ENCODE measurements around the gene SRPRB.

Gene SRPRB

GRCh38 chr3:133769536-133769935 lies 36.1 kb upstream of the SRPRB start:
- no peak overlapping the region for H3K4me3 ChIP-seq (ENCODE audit: low read length)
- no peaks in the 10 kb centered on the region for H3K79me2 ChIP-seq (ENCODE audit: control insufficient read depth, low read length)
- TF ChIP-seq, protein P1, sequence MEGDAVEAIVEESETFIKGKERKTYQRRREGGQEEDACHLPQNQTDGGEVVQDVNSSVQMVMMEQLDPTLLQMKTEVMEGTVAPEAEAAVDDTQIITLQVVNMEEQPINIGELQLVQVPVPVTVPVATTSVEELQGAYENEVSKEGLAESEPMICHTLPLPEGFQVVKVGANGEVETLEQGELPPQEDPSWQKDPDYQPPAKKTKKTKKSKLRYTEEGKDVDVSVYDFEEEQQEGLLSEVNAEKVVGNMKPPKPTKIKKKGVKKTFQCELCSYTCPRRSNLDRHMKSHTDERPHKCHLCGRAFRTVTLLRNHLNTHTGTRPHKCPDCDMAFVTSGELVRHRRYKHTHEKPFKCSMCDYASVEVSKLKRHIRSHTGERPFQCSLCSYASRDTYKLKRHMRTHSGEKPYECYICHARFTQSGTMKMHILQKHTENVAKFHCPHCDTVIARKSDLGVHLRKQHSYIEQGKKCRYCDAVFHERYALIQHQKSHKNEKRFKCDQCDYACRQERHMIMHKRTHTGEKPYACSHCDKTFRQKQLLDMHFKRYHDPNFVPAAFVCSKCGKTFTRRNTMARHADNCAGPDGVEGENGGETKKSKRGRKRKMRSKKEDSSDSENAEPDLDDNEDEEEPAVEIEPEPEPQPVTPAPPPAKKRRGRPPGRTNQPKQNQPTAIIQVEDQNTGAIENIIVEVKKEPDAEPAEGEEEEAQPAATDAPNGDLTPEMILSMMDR (IDR thresholded peaks at IDR 0.05; ENCODE audit: low read depth, low read length, poor library complexity, severe bottlenecking), result no peak
- TF ChIP-seq EZH2phosphoT487 (IDR thresholded peaks at IDR 0.05; ENCODE audit: borderline replicate concordance, low read length), result no peak
- no peaks in the 10 kb centered on the region for H3K9me3 ChIP-seq (ENCODE audit: control insufficient read depth, insufficient read depth, low read length)
- H3K4me1 ChIP-seq (ENCODE audit: control insufficient read depth, low read length), result peaks cover 3% of the 10 kb centered on the region
- H3K36me3 ChIP-seq (ENCODE audit: control insufficient read depth, low read length), result no peaks in the 10 kb centered on the region
- no peaks in the 10 kb centered on the region for H3K9me2 ChIP-seq (replicated peaks; ENCODE audit: control insufficient read depth, low read length)
- no peaks in the 10 kb centered on the region for H4K20me1 ChIP-seq (ENCODE audit: control insufficient read depth, insufficient read depth, low read depth, low read length)
- no peak overlapping the region for H3K27ac ChIP-seq (ENCODE audit: low read depth, low read length)
- no peak overlapping the region for H3K4me2 ChIP-seq (ENCODE audit: low read length)
- H3F3A ChIP-seq (ENCODE audit: control insufficient read depth, insufficient read depth), result no peaks in the 10 kb centered on the region
- no peaks in the 10 kb centered on the region; the same call in 1 of the 2 replicates for H3K27me3 ChIP-seq (ENCODE audit: control insufficient read depth, low read length)

GRCh38 chr3:133773732-133774131 lies 31.9 kb upstream of the SRPRB start:
- H3K27ac ChIP-seq (ENCODE audit: low read depth, low read length), result no peak overlapping the region
- H3K9me2 ChIP-seq (replicated peaks; ENCODE audit: control insufficient read depth, low read length), result no peaks in the 10 kb centered on the region
- no peaks in the 10 kb centered on the region for H3F3A ChIP-seq (ENCODE audit: control insufficient read depth, insufficient read depth)
- H3K4me1 ChIP-seq (ENCODE audit: control insufficient read depth, low read length), result no peaks in the 10 kb centered on the region
- H3K79me2 ChIP-seq (ENCODE audit: control insufficient read depth, low read length), result no peaks in the 10 kb centered on the region
- H3K4me3 ChIP-seq (ENCODE audit: low read length), result no peak overlapping the region
- no peaks in the 10 kb centered on the region for H4K20me1 ChIP-seq (ENCODE audit: control insufficient read depth, insufficient read depth, low read depth, low read length)
- H3K27me3 ChIP-seq (ENCODE audit: control insufficient read depth, low read length), result 0 out of 2 replicates have a peak, but pooled peaks cover 5% of the 10 kb centered on the region
- no peaks in the 10 kb centered on the region for H3K36me3 ChIP-seq (ENCODE audit: control insufficient read depth, low read length)
- no peak overlapping the region for H3K4me2 ChIP-seq (ENCODE audit: low read length)
- H3K9me3 ChIP-seq (ENCODE audit: control insufficient read depth, insufficient read depth, low read length), result no peaks in the 10 kb centered on the region
- TF ChIP-seq EZH2phosphoT487 (IDR thresholded peaks at IDR 0.05; ENCODE audit: borderline replicate concordance, low read length), result no peak
- TF ChIP-seq, protein P1 (IDR thresholded peaks at IDR 0.05; ENCODE audit: low read depth, low read length, poor library complexity, severe bottlenecking), result no peak

DNA sequence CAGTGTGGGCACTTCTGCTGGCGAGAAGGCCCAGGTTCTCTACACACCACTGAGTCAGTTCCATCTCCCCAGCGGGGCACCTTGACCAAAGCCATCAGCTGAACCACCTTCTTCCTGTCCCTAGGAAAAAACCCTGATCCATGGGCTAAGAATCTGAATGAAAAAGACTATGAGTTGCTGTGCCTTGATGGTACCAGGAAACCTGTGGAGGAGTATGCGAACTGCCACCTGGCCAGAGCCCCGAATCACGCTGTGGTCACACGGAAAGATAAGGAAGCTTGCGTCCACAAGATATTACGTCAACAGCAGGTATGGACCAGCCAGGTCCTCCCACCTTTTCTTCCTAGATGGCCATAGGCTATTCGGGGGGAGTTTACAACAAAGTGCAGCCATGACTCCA lies 30.3 kb upstream of the SRPRB start:
- no peaks in the 10 kb centered on the region for H3K4me1 ChIP-seq (ENCODE audit: control insufficient read depth, low read length)
- H3K9me2 ChIP-seq (replicated peaks; ENCODE audit: control insufficient read depth, low read length), result no peaks in the 10 kb centered on the region
- H3K9me3 ChIP-seq (ENCODE audit: control insufficient read depth, insufficient read depth, low read length), result no peaks in the 10 kb centered on the region
- no peak overlapping the region for H3K4me3 ChIP-seq (ENCODE audit: low read length)
- H3K27me3 ChIP-seq (ENCODE audit: control insufficient read depth, low read length), result 0 out of 2 replicates have a peak, but pooled peaks cover 5% of the 10 kb centered on the region
- H3K36me3 ChIP-seq (ENCODE audit: control insufficient read depth, low read length), result no peaks in the 10 kb centered on the region
- TF ChIP-seq EZH2phosphoT487 (IDR thresholded peaks at IDR 0.05; ENCODE audit: borderline replicate concordance, low read length), result no peak
- TF ChIP-seq, protein P1 (IDR thresholded peaks at IDR 0.05; ENCODE audit: low read depth, low read length, poor library complexity, severe bottlenecking), result no peak
- H3F3A ChIP-seq (ENCODE audit: control insufficient read depth, insufficient read depth), result no peaks in the 10 kb centered on the region
- H3K79me2 ChIP-seq (ENCODE audit: control insufficient read depth, low read length), result no peaks in the 10 kb centered on the region
- no peak overlapping the region for H3K27ac ChIP-seq (ENCODE audit: low read depth, low read length)
- no peaks in the 10 kb centered on the region for H4K20me1 ChIP-seq (ENCODE audit: control insufficient read depth, insufficient read depth, low read depth, low read length)
- H3K4me2 ChIP-seq (ENCODE audit: low read length), result no peak overlapping the region
